ENCODE results near the gene DSE. TPM values are rescaled to one million over a fixed set of nuclear protein-coding genes. Genes with fewer than 3 reads are reported as not detected.

DSE gene
- total RNA-seq, 1 experiment from 2014 or later = 5.4 TPM

- DNase-seq (ENCODE audit: low read depth, low spot score) (no peak), ATAC-seq (no peak)
- Histone ChIP-seq H3K4me1 (ENCODE audit: control insufficient read depth, insufficient read depth, low read length) (no peaks in the 10 kb centered on the region), H3K4me3 (ENCODE audit: low read depth in 2 of 2, low read length in 2 of 2) (no peak overlapping the region), H3K9me3 (ENCODE audit: control insufficient read depth, insufficient read depth, low read depth, low read length) (no peaks in the 10 kb centered on the region), H3K36me3 (ENCODE audit: control insufficient read depth, insufficient read depth, low read length) (no peaks in the 10 kb centered on the region), H3K27ac (ENCODE audit: low read length) (no peak overlapping the region), H3K27me3 (ENCODE audit: control insufficient read depth, insufficient read depth, low read length) (peaks cover 7% of the 10 kb centered on the region)
- in situ Hi-C loops (cut with HindIII; ENCODE audit: low pct_unique_long_range_greater_than_20kb, low sequenced_read_pairs) = no loop called here
- BruUV-seq (replicated peaks) = no TSS peak
- ChIA-PET POLR2A (no interaction called here), CTCF (no interaction called here)
- no peak for TF ChIP-seq REST (IDR thresholded peaks at IDR 0.05; ENCODE audit: insufficient read depth in 1 of 2, low read depth in 2 of 2, low read length in 1 of 2)
- TF ChIP-seq CTCF (IDR thresholded peaks at IDR 0.05) = no peak
- no peak for TF ChIP-seq SIN3A (IDR thresholded peaks at IDR 0.05; ENCODE audit: borderline replicate concordance, insufficient read depth, low read depth, low read length)
- TF ChIP-seq POLR2AphosphoS5 (IDR thresholded peaks at IDR 0.05; ENCODE audit: low read depth, low read length) = no peak
- TF ChIP-seq TCF7L2 (IDR thresholded peaks at IDR 0.05; ENCODE audit: low read depth, low read length) = no peak
- intact Hi-C loops (cut with micrococcal nuclease; ENCODE audit: unreplicated experiment) = no loop called here
These were observed 112.0 kb downstream of the DSE start for GRCh38 chr6:116482780-116483179.

- Histone ChIP-seq H3K36me3 (ENCODE audit: control insufficient read depth, insufficient read depth, low read length) (no peaks in the 10 kb centered on the region), H3K4me1 (ENCODE audit: control insufficient read depth, insufficient read depth, low read length) (no peaks in the 10 kb centered on the region), H3K4me3 (ENCODE audit: low read depth in 2 of 2, low read length in 2 of 2) (no peak overlapping the region), H3K27me3 (ENCODE audit: control insufficient read depth, insufficient read depth, low read length) (peaks cover 7% of the 10 kb centered on the region), H3K9me3 (ENCODE audit: control insufficient read depth, insufficient read depth, low read depth, low read length) (no peaks in the 10 kb centered on the region), H3K27ac (ENCODE audit: low read length) (no peak overlapping the region)
- CTCF ChIA-PET = no interaction called here
- intact Hi-C loops (cut with micrococcal nuclease; ENCODE audit: unreplicated experiment) (no loop called here), in situ Hi-C loops (cut with HindIII; ENCODE audit: low pct_unique_long_range_greater_than_20kb, low sequenced_read_pairs) (no loop called here)
- TF ChIP-seq CTCF (IDR thresholded peaks at IDR 0.05) = no peak
- no peak for TF ChIP-seq SIN3A (IDR thresholded peaks at IDR 0.05; ENCODE audit: borderline replicate concordance, insufficient read depth, low read depth, low read length)
- TF ChIP-seq TCF7L2 (IDR thresholded peaks at IDR 0.05; ENCODE audit: low read depth, low read length) = no peak
- no peak for TF ChIP-seq POLR2AphosphoS5 (IDR thresholded peaks at IDR 0.05; ENCODE audit: low read depth, low read length)
- POLR2A ChIA-PET = no interaction called here
- DNase-seq (ENCODE audit: low read depth, low spot score) (no peak), ATAC-seq (no peak)
- no TSS peak for BruUV-seq (replicated peaks)
These were observed 112.9 kb downstream of the DSE start for GRCh38 chr6:116483616-116484015.

Data from Panc1 (cell line).